Right lobe of liver (tissue), 6 donors: Measurements from ENCODE around the gene CBX6. TPM values are rescaled to one million over a fixed set of nuclear protein-coding genes. Genes with fewer than 3 reads are reported as not detected.

Experiments
- ATAC-seq, 4 donors: fragments of 200-7000 bp; cut with Tn5 transposase; one replicate each; pipeline ENCODE4 v1.9.1; 2020; ENCODE audit warnings: mild to moderate bottlenecking in 4 of 4, moderate library complexity in 4 of 4
- DNase-seq, 3 donors: peaks; one replicate each; pipeline ENCODE4 v3.0.0-alpha.2; 2020
- H3K27ac ChIP-seq, 3 donors: fragments of 200-600 bp; one replicate each; pipeline ENCODE4 v1.8.0; 2022
- H3K27me3 ChIP-seq, 2 donors: fragments of 200-600 bp; one replicate each; pipeline ENCODE4 v1.8.0; 2022
- H3K36me3 ChIP-seq, 4 donors: fragments of 200-600 bp; sonication (generic) in 1 of 4; one replicate each; pipeline versions ENCODE4 v1.5.1 to v1.8.0; 2017 to 2022; ENCODE audit warnings: control low read depth in 1 of 4
- H3K4me1 ChIP-seq, 4 donors: fragments of 200-600 bp; sonication (generic) in 1 of 4; one replicate each; pipeline versions ENCODE4 v1.5.1 to v1.8.0; 2017 to 2022; ENCODE audit warnings: control low read depth in 1 of 4
- H3K4me3 ChIP-seq, 3 donors: fragments of 200-600 bp; one replicate each; pipeline ENCODE4 v1.8.0; 2022
- H3K9me3 ChIP-seq, 4 donors: fragments of 200-600 bp; sonication (generic) in 1 of 4; one replicate each; pipeline versions ENCODE4 v1.5.1 to v1.8.0; 2017 to 2022; ENCODE audit warnings: control low read depth in 1 of 4
- POLR2A ChIP-seq: fragments of 450-650 bp; IDR thresholded peaks from one replicate; pipeline ENCODE4 v1.6.1; 2017; ENCODE audit warnings: antibody characterized with exemption, mild to moderate bottlenecking
- WGBS: methylation state at CpG from one replicate; pipeline ENCODE4 v1.1.6; 2018; ENCODE audit warnings: low coverage, low lambda C conversion rate; ENCODE audit not compliant: insufficient coverage; ENCODE audit errors: missing lambda C conversion rate; 5-methylcytosine and 5-hydroxymethylcytosine counted together
- intact Hi-C, 2 donors: fragments of 100-400 bp; cut with DNase I; formaldehyde crosslinking; loops; one replicate each; pipeline versions ENCODE4 v1.11.2 to v1.14.1; 2022
- total RNA-seq, 6 experiments: library from RNA; depleted of rRNA in 2 of 6; stranded (reverse); fragments of >200 nt in 2 of 6; fragmentation: NEBNext Ultra II Directional in 3 of 6; extraction: Animal tissue kit (Norgen Biotek cat#: 25700) in 3 of 6; gene quantifications; one replicate each; pipeline versions ENCODE4 v1.1.0 to v1.2.4, GENCODE V29; 2016 to 2023
- TF ChIP-seq, protein P1 (sequence below), 4 donors: fragments of 200-600 bp in 3 of 4; fragments of 450-650 bp in 1 of 4; IDR thresholded peaks; one replicate each; pipeline versions ENCODE4 v1.5.1 to v1.8.0; 2016 to 2022; ENCODE audit warnings: antibody characterized with exemption in 4 of 4, mild to moderate bottlenecking in 2 of 4
- donor health status: DM: no; HTN: yes; CAD: no.
- donor health status: DM: no; HTN: no; CAD: no.
- donor health status: DM: no; HTN: no; CAD: no.
- donor health status: DM: no; HTN: yes; CAD: no.
- donor health status: DM: no; HTN: yes; CAD: no.

Gene CBX6
- total RNA-seq, 6 experiments from 2014 or later: 7.8 to 22.5 (median 12.1) TPM

DNA sequence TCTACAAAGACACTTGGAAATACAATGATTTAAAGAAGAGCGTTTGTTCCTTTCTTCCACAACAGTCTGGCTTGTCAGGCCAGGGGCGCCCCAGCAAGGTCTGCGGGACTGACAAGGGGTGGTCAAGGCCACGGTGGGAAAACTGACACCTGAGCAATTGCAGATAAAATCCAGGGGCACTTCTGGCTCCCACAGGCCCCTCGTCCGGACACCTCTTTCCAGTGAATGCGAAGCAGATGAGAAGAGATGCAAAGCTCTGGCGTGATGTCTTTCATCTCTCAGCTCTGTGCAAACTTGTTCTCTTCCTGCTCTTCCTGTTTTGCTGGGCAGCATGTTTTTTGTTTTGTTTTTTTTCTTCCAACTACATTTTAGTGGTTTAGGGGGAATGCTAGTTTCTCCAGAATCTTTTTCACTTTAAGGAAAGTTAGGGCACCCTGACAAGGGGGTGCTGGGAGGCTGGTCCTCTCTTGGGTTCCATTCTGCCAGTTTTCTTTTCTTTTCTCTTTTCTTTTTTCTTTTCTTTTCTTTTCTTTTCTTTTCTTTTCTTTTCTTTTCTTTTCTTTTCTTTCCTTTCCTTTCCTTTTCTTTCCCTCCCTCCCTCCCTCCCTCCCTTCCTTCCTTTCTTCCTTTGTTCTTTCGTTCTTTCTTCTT, 11.1 kb upstream of the CBX6 start:
- WGBS: 59% methylated on average over 7 of the region's 9 CpGs
- no peak for DNase-seq
- Histone ChIP-seq H3K27me3 (no peaks in the 10 kb centered on the region), H3K36me3 (no peaks in the 10 kb centered on the region), H3K4me1 (peaks cover 0 to 7% (median 0%) of the 10 kb centered on the region in 4 donors), H3K27ac (no peak overlapping the region), H3K9me3 (no peaks in the 10 kb centered on the region), H3K4me3 (no peak overlapping the region)
- intact Hi-C loops: no loop called here
- no peak for TF ChIP-seq POLR2A
- TF ChIP-seq, protein P1, sequence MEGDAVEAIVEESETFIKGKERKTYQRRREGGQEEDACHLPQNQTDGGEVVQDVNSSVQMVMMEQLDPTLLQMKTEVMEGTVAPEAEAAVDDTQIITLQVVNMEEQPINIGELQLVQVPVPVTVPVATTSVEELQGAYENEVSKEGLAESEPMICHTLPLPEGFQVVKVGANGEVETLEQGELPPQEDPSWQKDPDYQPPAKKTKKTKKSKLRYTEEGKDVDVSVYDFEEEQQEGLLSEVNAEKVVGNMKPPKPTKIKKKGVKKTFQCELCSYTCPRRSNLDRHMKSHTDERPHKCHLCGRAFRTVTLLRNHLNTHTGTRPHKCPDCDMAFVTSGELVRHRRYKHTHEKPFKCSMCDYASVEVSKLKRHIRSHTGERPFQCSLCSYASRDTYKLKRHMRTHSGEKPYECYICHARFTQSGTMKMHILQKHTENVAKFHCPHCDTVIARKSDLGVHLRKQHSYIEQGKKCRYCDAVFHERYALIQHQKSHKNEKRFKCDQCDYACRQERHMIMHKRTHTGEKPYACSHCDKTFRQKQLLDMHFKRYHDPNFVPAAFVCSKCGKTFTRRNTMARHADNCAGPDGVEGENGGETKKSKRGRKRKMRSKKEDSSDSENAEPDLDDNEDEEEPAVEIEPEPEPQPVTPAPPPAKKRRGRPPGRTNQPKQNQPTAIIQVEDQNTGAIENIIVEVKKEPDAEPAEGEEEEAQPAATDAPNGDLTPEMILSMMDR (IDR thresholded peaks at IDR 0.05): no peak
- ATAC-seq: no peak

DNA sequence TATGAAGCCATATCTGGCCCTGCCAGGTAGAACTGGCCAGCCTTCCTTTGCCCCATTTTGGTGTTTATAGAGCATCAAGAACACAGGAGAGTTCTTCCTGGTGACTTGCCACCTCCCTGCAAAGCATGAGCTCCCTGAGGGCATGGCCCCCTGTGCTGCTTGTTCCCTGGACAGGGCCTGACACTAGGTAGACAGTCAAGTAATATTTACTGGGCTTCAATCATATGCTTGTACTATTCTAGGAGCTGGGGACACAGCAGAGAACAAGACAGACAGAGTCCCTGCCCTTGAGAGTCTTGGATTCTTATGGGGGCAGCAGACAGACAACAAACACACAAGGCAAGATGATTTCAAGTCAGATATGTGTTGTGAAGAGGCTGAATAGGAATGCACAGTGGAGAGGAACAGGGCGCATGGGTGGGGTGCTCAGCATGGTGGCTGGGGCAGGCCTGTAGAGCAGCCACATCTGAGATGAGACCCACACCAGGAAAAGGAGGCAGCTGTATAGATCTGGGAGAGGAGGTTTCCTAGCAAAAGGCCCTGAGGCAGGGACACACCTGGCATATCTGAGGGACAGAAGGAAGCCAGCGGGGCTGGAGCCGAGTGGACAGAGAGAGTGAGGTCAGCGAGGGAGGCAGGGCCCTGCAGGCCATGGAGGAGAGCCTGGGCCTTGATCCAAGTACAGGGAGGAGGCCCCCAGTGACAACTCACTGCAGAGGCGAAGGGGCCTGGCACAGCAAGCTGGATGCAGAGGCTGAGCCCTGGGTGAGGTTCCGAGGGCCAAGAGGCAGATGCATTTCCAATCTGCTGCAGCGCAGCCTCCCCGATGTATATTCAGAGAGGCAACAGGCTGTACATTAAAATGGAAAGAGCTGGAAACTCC, 10.2 kb upstream of the CBX6 start:
- H3K36me3 ChIP-seq: no peaks in the 10 kb centered on the region
- intact Hi-C loops: no loop called here
- DNase-seq (no peak), ATAC-seq (peak in 1 of 4 donors; percentile 12)
- WGBS: 76% methylated on average over 3 of the region's 8 CpGs
- peak overlapping the region in 1 of 3 donors; percentile 4 for H3K27ac ChIP-seq
- TF ChIP-seq, protein P1 (IDR thresholded peaks at IDR 0.05): no peak
- no peak for TF ChIP-seq POLR2A
- H3K9me3 ChIP-seq: no peaks in the 10 kb centered on the region
- no peaks in the 10 kb centered on the region for H3K27me3 ChIP-seq
- H3K4me3 ChIP-seq: no peak overlapping the region
- peaks cover 0 to 7% (median 0%) of the 10 kb centered on the region in 4 donors for H3K4me1 ChIP-seq

DNA sequence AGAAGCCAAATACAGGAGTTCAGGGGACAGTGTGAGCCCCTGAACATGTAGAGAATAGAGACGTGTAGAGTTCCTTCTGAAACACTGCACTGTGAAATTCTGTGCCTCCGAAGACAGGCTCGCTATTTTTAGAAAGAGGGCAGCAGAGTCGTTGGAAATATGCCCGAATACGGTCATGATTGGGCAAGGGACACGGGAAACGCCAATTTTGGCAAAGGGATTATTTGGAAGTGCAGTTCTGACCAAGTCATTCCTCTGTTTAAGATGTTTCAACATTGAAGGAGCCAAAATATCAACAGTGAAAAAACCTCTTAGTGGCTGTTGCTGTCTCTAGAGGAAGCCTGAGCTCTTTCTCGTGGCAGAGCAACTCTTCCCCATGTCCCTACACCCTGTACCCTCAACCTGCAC, 9.5 kb upstream of the CBX6 start:
- Histone ChIP-seq H3K4me3 (no peak overlapping the region), H3K4me1 (peaks cover 0 to 7% (median 0%) of the 10 kb centered on the region in 4 donors), H3K9me3 (no peaks in the 10 kb centered on the region), H3K27ac (peak overlapping the region in 1 of 3 donors; percentile 26), H3K27me3 (no peaks in the 10 kb centered on the region), H3K36me3 (no peaks in the 10 kb centered on the region)
- ATAC-seq (peak; percentile 69 to 88 (median 82)), DNase-seq (peak in 1 of 3 donors; percentile 75)
- WGBS: 2% methylated on average over 9 of the region's 9 CpGs
- intact Hi-C loops: no loop called here
- no peak for TF ChIP-seq POLR2A
- TF ChIP-seq, protein P1 (IDR thresholded peaks at IDR 0.05): no peak

DNA sequence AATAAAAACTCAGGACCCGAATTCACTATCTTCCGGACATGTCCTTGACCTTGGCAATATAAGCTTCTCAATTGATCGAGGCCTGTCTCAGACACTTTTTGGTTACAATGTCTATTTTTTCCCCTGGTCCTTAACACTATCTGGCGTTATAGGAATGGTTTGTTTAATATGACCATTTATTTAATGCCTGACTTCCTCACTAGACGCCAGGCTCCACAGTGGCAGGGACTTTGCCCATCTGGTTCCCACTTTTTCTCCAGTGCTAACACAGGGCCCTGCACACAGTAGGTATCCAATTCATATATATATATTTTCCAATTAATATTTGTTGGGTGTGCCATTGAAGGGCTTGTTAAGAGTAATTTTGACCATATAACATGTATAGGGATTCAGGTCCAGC, 7.9 kb upstream of the CBX6 start:
- ATAC-seq (no peak), DNase-seq (no peak)
- TF ChIP-seq POLR2A: no peak
- TF ChIP-seq, protein P1 (IDR thresholded peaks at IDR 0.05): no peak
- WGBS: 86% methylated on average over 5 of the region's 5 CpGs
- no peak overlapping the region for H3K4me3 ChIP-seq
- no peaks in the 10 kb centered on the region for H3K27me3 ChIP-seq
- H3K36me3 ChIP-seq: no peaks in the 10 kb centered on the region
- peaks cover 0 to 7% (median 0%) of the 10 kb centered on the region in 4 donors for H3K4me1 ChIP-seq
- intact Hi-C loops: no loop called here
- H3K9me3 ChIP-seq: no peaks in the 10 kb centered on the region
- no peak overlapping the region for H3K27ac ChIP-seq
